HG02852 (cell line): ENCODE measurements around the gene GPRC5A.

Source experiments
- ATAC-seq: cut with Tn5 transposase; IDR thresholded peaks from one replicate; pipeline ENCODE4 v1.9.1; 2021; ENCODE audit warnings: mild to moderate bottlenecking, moderate library complexity; ENCODE audit not compliant: unreplicated experiment

GPRC5A gene

GRCh38 chr12:12938541-12938940, 47.2 kb downstream of the GPRC5A start:
- no peak for ATAC-seq

- no peak for ATAC-seq
Measured at GRCh38 chr12:12939888-12940287, 48.5 kb downstream of the GPRC5A start.

GRCh38 chr12:12941450-12942350, 50.3 kb downstream of the GPRC5A start:
- ATAC-seq: no peak

GRCh38 chr12:12943586-12944260, 52.4 kb downstream of the GPRC5A start:
- no peak for ATAC-seq

DNA sequence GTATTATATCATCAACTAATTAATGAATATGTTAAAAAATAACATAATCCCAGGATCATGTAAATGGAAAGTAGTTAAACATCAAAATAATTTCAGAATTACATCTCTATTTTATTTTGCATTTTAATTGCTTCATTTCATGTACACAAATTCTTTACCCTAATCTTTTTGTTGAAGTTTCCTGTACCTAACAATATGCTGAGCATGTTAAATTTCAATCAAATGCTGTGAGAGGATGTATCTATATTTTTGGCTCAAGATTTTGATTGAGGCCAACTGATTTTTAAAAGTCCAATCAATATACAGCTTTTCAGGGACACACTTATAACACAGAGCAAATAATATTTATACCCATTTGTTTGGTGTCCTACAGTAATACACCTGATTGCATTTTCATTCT, 54.2 kb downstream of the GPRC5A start:
- no peak for ATAC-seq

- ATAC-seq: no peak
Measured at GRCh38 chr12:12946686-12947355, 55.5 kb downstream of the GPRC5A start.

GRCh38 chr12:12947902-12948301, 56.5 kb downstream of the GPRC5A start:
- ATAC-seq: no peak

- no peak for ATAC-seq
Measured at GRCh38 chr12:12951504-12951903, 60.1 kb downstream of the GPRC5A start.

DNA sequence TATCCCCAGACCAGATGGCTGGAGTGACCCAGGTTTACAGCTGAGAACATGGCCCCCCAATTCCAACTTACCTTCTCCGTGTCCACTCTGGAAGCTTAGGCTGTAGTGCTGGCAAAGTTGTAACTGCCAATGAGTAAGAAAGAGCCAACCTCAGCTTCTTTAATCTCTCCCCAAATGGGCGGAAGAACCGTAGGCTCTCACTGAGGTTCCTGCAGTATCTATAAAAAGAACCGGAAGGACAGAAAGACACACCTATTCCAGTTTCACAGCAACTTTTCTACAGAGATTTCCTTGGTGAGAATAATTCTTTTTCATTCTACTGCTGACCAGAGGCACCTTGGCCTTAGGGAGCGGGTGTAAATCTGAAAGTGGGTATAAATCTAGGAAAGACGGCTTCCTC, 60.7 kb downstream of the GPRC5A start, which contains the start of gene GPRC5D:
Gene GPRC5D (minus strand): TSS at position 135 of the 400 bp plus-strand sequence. CDS start 1,786 bp downstream, outside the sequence.
- ATAC-seq: no peak

- ATAC-seq: no peak
Measured at GRCh38 chr12:12954356-12954755, 63.0 kb downstream of the GPRC5A start.

DNA sequence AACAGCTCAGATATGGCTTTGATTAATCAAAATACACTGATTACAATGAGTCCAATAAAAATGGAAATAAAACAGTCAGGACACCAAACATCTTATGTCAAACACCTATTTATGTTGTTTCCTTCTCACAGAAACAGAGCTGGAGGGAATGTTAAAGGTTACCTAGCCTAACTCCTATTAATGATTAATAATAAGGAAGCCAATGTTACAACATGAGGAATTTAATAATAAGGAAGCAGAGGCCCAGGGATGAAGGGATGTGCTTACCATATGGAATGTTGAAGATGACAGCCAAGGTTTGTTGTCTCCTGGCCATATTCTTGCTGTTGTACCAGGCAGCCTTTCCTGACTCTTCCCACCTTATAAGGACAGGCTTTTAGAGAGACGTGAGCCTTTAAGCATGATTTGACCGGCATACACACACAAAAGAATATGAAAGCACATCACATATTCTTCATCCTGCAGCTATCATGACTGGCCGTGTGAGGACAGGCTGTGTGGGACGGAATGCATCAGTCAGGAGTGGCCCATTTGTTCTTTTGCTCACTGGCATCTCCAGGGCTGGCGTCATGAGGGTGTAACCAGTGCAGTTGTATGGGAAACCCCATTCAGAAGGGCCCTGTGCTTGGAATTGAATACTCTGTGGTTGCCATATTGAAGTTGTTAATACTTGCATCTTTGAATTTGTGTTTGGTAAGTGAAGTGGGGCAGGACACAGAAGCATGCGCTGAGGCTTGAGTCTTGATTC, 63.7 kb downstream of the GPRC5A start:
- no peak for ATAC-seq

DNA sequence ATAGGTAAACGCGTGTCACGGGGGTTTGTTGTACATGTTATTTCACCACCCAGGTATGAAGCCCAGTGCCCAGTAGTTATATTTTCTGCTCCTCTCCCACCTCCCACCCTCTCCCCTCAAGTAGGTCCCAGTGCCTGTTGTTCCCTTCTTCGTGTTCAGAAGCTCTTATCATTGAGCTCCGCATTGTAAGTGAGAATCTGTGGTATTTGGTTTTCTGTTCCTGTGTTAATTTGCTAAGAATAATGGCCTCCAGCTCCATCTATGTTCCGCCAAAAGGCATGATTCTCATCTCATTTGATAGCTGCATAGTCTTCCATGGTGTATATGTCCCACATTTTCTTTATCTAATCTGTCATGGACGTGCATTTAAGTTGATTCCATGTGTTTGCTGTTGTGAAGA, 67.5 kb downstream of the GPRC5A start:
- no peak for ATAC-seq

- ATAC-seq: no peak
Measured at GRCh38 chr12:12960639-12961209, 69.4 kb downstream of the GPRC5A start.

DNA sequence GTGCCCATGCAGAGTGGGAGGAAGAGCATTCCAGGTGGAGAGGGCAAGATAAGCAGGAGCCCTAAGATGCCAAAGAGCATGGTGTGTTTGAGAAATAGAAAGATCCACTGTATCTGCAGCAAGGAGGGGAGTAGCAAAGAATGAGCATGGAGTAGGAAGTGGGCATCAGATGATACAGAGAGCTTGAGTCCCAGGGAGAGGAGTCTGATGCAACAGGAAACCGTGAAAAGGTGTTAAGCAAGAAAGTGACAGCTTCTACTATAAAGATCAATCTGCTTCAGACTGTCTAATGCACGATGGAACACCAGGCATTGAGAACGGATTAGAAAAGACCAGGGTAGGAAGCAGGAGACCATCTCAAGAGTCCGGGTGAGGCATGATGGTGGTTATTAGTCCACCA, 72.9 kb downstream of the GPRC5A start:
- ATAC-seq: no peak

- no peak for ATAC-seq
Measured at GRCh38 chr12:12965836-12966235, 74.5 kb downstream of the GPRC5A start.
